ENCODE measurements around the gene EFCAB11. TPM values are rescaled to one million over a fixed set of nuclear protein-coding genes. Genes with fewer than 3 reads are reported as not detected.
"Not testable (repeated sequence)": the region's sequence is repeated elsewhere in the genome, so short reads cannot be mapped to it uniquely, and the experiment has no call there.

Gene EFCAB11
- total RNA-seq, 1 experiment from 2014 or later = 10.8 TPM

DNA sequence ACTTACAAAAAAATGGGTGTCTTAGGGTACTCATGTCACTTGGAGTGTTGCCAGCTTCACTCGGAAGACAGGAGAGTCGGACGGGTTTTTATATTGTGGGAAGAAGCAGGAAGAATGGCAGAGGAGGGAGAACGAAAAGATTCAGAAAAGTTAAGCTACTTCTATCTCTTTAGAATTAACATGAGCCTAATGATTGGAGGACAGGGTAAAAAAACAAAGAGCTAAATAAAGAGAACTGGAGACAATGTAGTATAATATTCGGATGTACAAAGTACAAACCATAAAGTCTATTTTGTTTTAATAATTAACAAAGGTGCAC, 43.9 kb downstream of the EFCAB11 start:
- no peaks in the 10 kb centered on the region for H3K36me3 ChIP-seq (replicated peaks; ENCODE audit: control insufficient read depth, insufficient read depth, low read length)
- no peak overlapping the region for H3K4me3 ChIP-seq (ENCODE audit: insufficient read depth, low read depth, low read length)
- no peaks in the 10 kb centered on the region for H3K27me3 ChIP-seq (ENCODE audit: control insufficient read depth, insufficient read depth, low read length)
- DNase-seq = no peak

DNA sequence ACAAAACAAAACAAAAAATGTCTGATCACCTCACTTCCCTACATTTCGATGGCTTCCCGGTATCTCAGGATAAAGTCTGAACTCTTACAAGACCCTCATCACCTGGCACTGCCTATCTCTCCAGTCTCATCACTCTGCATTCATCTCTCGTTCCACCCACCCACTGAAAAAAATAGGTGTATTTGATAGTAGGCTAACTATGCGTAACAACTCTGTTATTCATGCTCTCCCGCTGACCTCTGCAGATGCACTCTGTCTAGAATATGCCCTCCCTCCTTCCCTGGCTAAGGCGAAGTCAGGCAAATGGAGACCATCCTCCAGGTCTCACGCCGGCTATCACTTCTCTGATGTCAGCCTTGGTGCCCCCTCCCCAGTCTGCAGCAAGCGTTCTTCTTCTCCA, 44.9 kb downstream of the EFCAB11 start:
- no peaks in the 10 kb centered on the region for H3K27me3 ChIP-seq (ENCODE audit: control insufficient read depth, insufficient read depth, low read length)
- no peaks in the 10 kb centered on the region for H3K36me3 ChIP-seq (replicated peaks; ENCODE audit: control insufficient read depth, insufficient read depth, low read length)
- DNase-seq = no peak
- no peak overlapping the region for H3K4me3 ChIP-seq (ENCODE audit: insufficient read depth, low read depth, low read length)

DNA sequence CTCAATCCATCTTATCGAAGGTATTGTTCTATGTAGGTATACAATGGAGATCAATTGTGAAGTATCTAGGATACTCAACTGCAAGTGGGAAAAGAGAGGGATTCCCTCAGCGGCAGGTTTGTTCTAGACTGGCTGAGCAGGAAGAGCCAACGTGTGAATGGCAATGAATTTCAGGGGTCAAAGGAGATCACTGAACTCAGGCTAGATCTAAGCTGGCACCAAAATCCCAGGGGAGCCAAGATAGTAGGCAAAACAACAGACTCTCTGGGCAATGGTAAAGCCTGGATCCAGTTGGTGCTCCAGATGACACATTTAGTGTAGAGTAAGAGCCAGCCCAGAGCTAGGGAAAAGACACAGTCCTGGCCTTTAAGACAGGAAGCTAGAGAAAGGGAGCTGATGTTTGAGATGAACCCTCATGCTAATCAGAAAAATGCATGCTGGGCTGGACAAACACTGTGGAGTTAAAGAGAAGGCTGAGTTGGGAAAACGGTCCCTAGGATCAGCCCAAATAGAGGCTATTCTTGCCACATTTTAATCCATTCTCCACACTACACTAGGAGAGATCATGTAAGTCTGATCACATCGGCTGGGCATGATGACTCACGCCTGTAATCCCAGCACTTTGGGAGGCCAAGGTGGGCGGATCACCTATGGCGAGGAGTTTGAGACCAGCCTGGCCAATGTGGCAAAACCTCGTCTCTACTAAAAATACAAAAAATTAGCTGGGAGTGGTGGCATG, 45.6 kb downstream of the EFCAB11 start:
- Histone ChIP-seq H3K27me3 (ENCODE audit: control insufficient read depth, insufficient read depth, low read length) (no peaks in the 10 kb centered on the region), H3K36me3 (replicated peaks; ENCODE audit: control insufficient read depth, insufficient read depth, low read length) (no peaks in the 10 kb centered on the region), H3K4me3 (ENCODE audit: insufficient read depth, low read depth, low read length) (no peak overlapping the region)
- no peak for DNase-seq

DNA sequence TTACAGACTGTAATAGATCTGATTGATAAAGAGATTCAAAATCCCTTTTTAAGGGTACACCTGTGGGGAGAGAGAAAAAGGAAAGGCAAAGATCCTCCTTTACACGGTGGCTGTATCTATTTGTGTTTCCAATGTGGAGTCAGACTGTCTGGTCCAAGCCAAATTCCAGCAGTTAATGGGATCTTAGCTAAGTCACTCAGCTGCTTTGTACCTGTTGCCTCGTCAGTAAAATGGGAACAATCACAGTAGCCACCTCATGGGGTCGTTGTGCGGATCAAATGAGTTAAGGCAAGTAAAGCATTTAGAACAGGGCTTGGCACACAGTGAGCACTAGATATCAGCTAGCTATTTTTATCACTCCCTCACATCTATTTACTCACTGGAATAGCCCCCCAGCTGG, 46.9 kb downstream of the EFCAB11 start:
- no peaks in the 10 kb centered on the region for H3K27me3 ChIP-seq (ENCODE audit: control insufficient read depth, insufficient read depth, low read length)
- DNase-seq = no peak
- no peak overlapping the region for H3K4me3 ChIP-seq (ENCODE audit: insufficient read depth, low read depth, low read length)
- H3K36me3 ChIP-seq (replicated peaks; ENCODE audit: control insufficient read depth, insufficient read depth, low read length) = no peaks in the 10 kb centered on the region

DNA sequence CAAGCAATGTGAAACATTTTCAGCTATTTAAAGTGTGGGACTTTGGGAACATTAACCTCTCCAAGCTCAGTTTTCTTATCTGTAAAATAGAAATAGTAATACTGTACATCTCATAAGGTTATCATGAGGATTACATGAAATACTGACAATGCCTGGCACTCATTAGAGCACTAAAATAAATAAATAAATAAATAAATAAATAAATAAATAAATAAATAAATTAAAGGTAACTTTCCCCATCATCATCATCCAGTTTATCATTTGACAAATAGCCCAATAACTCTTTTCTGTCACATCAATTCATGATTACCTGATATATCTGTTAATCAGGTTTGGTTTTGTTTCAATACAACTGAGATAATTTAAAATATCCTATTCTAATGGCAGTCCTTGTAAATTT, 48.5 kb downstream of the EFCAB11 start:
- DNase-seq = no peak
- Histone ChIP-seq H3K36me3 (replicated peaks; ENCODE audit: control insufficient read depth, insufficient read depth, low read length) (no peaks in the 10 kb centered on the region), H3K4me3 (ENCODE audit: insufficient read depth, low read depth, low read length) (no peak overlapping the region), H3K27me3 (ENCODE audit: control insufficient read depth, insufficient read depth, low read length) (no peaks in the 10 kb centered on the region)

DNA sequence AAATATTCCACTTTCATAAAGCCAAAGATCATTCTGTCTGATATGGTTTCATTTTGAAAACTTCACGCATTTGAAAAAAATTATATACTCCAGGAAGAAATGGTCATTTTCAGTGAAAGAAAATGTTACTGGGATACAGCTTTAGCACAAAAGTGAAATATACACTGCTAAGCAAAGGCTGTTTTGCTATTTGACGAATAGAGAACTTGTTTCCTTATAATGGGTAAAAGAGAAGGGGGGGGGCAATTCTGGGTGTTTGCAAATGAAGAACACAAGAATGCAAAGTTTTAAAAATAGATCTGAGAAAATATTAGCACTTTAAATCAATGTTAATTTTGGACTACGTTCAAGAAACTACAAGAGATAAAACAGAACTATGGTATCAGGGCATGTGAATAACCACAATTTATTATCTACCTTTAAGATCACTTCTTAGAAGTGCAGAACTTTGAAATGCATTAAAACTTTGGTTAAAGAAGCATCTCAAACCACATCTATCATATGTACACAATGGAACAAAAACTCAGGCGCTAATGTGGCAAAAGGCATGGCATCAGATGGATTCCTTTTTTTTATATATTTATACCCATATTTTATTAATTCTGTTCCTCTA, 51.1 kb downstream of the EFCAB11 start:
- Histone ChIP-seq H3K4me3 (ENCODE audit: insufficient read depth, low read depth, low read length) (no peak overlapping the region), H3K36me3 (replicated peaks; ENCODE audit: control insufficient read depth, insufficient read depth, low read length) (no peaks in the 10 kb centered on the region), H3K27me3 (ENCODE audit: control insufficient read depth, insufficient read depth, low read length) (no peaks in the 10 kb centered on the region)
- no peak for DNase-seq

DNA sequence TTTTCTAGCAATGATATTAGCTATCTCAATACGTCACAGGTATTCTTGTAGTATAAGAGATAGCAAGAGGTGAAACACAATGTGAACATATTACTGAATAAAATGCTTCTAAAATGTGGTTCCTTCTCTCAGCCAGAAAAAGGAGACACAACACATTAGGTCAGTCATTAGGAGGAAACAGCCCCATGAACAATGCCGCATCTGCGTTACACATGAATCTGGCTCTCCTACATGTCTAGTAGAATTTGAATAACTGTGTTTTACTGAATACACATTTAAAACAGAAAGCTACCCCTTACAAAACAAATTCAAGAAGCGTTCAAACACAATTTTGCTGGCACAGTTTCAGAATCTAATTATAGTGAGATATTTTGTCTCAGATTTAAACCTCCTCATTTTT, 51.6 kb downstream of the EFCAB11 start:
- Histone ChIP-seq H3K27me3 (ENCODE audit: control insufficient read depth, insufficient read depth, low read length) (no peaks in the 10 kb centered on the region), H3K36me3 (replicated peaks; ENCODE audit: control insufficient read depth, insufficient read depth, low read length) (no peaks in the 10 kb centered on the region), H3K4me3 (ENCODE audit: insufficient read depth, low read depth, low read length) (no peak overlapping the region)
- DNase-seq = no peak

DNA sequence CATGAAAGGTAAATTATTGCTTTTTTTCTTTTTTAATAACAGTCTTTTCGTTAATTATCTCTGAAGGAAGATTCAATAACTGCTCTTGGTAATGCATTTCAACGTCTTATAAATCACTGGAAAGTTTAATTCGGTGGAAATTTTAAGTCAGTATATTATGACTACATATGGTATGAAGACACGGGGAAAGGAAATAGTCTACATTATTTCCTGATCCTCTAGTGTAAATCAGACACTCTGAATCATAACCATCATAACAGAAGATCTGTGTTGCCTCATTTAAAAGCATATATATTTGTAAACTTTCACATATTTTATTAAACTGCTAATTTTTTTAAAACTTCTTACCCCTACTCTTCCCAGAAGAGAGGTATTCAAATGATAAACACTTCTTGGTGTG, 53.7 kb downstream of the EFCAB11 start:
- Histone ChIP-seq H3K27me3 (ENCODE audit: control insufficient read depth, insufficient read depth, low read length) (no peaks in the 10 kb centered on the region), H3K36me3 (replicated peaks; ENCODE audit: control insufficient read depth, insufficient read depth, low read length) (no peaks in the 10 kb centered on the region), H3K4me3 (ENCODE audit: insufficient read depth, low read depth, low read length) (no peak overlapping the region)
- DNase-seq = no peak

DNA sequence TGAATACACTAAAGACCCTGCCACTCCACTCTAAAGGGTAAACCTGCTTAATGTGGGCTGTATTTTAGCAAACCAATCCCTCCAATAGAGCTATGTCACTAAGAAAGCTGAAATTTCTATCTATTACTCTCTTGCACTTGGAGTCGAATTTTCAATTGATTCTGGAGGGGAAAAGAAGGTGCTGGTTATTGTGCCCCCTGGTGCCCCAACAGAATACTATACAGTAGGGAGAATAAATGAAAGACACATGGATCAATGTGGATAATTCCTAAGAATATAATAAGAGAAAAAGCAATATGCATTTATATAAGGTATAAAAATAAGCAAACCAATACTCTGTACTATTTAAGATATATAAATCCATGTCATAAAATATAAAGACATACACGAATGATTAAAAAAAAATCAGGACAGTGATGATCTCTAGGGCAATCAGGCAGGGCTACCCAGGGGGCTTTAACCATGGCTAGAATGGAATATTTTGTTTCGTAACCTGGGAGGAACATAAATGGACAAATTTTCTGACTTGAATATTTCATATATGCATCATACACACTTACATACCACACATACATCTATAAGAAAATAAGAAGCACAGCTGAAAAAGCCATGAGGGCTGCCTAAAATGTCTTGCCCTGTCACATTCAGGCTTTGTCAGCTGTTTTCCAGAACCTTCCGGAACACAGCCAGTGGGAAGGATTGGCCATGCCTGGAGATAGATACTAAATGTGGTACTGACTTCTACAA, 54.4 kb downstream of the EFCAB11 start:
- H3K4me3 ChIP-seq (ENCODE audit: insufficient read depth, low read depth, low read length) = no peak overlapping the region
- DNase-seq = peak; percentile 49

DNA sequence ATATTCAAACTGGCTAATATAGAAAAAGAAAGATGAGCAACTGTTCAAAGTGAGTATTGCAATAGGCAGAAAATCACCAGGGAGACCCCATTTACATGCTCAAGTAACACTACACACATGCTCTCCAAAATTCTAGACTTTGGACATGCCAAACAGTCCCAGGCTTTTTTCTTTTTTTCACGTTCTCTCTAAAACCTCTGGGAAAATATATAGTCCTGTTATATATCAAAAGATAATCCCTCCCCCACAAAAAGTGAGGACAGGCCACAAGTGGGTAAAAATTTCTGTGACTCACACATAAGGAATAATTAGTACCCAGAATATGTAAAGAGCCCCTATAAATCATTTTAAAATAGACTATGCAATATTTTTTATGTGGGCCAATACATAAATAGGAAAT, 55.2 kb downstream of the EFCAB11 start:
- Histone ChIP-seq H3K36me3 (replicated peaks; ENCODE audit: control insufficient read depth, insufficient read depth, low read length) (no peaks in the 10 kb centered on the region), H3K27me3 (ENCODE audit: control insufficient read depth, insufficient read depth, low read length) (no peaks in the 10 kb centered on the region), H3K4me3 (ENCODE audit: insufficient read depth, low read depth, low read length) (no peak overlapping the region)
- no peak for DNase-seq

More for the DNA sequence above, 54.4 kb downstream of the EFCAB11 start:
- Histone ChIP-seq H3K36me3 (replicated peaks; ENCODE audit: control insufficient read depth, insufficient read depth, low read length) (no peaks in the 10 kb centered on the region), H3K27me3 (ENCODE audit: control insufficient read depth, insufficient read depth, low read length) (no peaks in the 10 kb centered on the region)

DNA sequence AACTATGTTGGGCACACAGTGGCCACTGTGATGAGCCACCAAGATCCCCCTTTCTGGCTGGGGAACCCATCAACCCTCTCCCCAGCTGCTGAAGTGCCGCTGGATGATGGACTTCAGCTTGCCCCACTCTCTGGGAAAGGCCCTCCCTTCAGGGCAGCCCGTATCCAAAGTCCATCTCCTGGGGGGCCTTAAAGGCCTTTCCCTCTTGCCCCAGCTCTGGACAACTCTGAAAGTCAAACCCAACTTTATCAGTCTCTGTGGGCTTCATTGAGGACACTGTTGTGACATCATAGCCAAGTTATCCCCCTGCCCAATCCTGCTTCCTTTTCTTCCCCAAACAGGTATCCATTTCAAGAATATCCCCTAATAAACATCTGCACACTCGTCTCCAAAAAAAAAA, 61.1 kb downstream of the EFCAB11 start:
- H3K36me3 ChIP-seq (replicated peaks; ENCODE audit: control insufficient read depth, insufficient read depth, low read length); H3K4me3 ChIP-seq (ENCODE audit: insufficient read depth, low read depth, low read length); H3K27me3 ChIP-seq (ENCODE audit: control insufficient read depth, insufficient read depth, low read length); DNase-seq: not testable (repeated sequence)

DNA sequence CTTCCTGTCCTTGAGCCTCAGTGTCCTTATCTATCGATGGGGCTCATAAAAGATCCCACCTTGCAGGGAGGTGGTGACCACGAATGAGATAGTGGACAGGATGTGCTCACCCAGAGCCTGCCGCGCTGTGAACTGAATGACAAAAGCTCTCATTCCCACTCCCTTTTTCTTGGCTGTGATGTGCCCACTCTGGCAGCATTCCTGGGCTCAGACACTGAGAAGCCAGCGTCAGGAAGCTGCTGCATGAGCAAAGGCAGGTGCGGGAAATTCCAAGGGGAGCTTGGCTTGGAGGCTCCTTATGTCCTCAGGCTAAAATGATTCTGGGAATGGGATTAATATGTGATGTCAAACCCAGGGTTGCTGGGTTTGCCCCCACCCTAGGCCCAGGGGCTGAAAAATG, 61.6 kb downstream of the EFCAB11 start:
- DNase-seq = no peak
- Histone ChIP-seq H3K4me3 (ENCODE audit: insufficient read depth, low read depth, low read length) (no peak overlapping the region), H3K36me3 (replicated peaks; ENCODE audit: control insufficient read depth, insufficient read depth, low read length) (no peaks in the 10 kb centered on the region), H3K27me3 (ENCODE audit: control insufficient read depth, insufficient read depth, low read length) (no peaks in the 10 kb centered on the region)

DNA sequence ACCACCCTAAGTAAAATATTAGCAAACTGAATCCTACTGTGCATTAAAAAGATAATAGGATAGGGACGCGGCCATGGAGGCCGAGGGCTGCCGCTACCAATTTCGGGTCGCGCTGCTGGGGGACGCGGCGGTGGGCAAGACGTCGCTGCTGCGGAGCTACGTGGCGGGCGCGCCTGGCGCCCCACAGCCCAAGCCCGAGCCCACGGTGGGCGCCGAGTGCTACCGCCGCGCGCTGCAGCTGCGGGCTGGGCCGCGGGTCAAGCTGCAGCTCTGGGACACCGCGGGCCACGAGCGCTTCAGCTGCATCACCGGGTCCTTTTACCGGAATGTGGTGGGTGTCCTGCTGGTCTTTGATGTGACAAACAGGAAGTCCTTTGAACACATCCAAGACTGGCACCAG, 62.8 kb downstream of the EFCAB11 start:
- H3K4me3 ChIP-seq (ENCODE audit: insufficient read depth, low read depth, low read length); H3K27me3 ChIP-seq (ENCODE audit: control insufficient read depth, insufficient read depth, low read length); DNase-seq; H3K36me3 ChIP-seq (replicated peaks; ENCODE audit: control insufficient read depth, insufficient read depth, low read length): not testable (repeated sequence)

DNA sequence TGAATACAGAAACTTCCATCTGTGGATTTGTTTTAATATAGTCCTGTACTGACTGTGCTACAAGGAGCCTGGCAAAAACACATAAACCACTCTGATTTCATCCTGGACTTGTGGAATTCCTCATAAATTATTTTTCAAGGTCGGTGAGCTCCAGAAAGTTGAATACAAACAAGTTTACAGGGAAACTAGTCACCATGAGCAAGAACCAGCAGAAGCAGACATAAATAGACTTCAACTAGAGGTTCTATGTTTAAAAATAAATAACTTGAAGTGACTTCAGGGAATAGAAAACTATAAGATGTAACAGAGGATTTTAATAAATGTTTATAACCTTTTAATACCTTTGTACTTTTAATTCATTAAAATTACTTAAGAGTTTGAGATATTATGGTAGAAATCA, 63.5 kb downstream of the EFCAB11 start:
- no peak for DNase-seq
- H3K36me3 ChIP-seq (replicated peaks; ENCODE audit: control insufficient read depth, insufficient read depth, low read length) = no peaks in the 10 kb centered on the region
- no peak overlapping the region for H3K4me3 ChIP-seq (ENCODE audit: insufficient read depth, low read depth, low read length)
- H3K27me3 ChIP-seq (ENCODE audit: control insufficient read depth, insufficient read depth, low read length) = no peaks in the 10 kb centered on the region

DNA sequence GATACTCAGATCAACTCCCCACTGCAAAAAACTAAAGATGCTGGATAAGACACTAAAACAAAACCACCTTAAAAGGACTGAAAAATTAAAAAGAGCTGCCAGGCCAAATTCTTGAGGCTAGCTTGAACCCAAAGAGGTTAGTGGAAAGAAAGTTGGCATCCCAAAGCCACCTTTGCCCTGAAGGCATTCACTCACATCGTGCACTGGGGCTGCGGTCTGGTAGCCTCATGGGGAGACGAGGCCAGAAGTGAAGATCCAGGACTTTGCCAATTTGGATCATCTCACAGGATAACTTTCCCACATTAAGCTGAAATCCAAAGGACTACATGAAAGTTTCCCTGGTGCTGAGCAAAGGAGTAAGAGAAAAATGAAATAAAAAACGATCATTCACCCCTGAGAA, 63.9 kb downstream of the EFCAB11 start:
- Histone ChIP-seq H3K36me3 (replicated peaks; ENCODE audit: control insufficient read depth, insufficient read depth, low read length) (no peaks in the 10 kb centered on the region), H3K27me3 (ENCODE audit: control insufficient read depth, insufficient read depth, low read length) (no peaks in the 10 kb centered on the region), H3K4me3 (ENCODE audit: insufficient read depth, low read depth, low read length) (no peak overlapping the region)
- no peak for DNase-seq

Measured in H7 (cell line).